GM23338 (cell line): ENCODE measurements around the gene TLR3.

Source experiments
- CREB1 ChIP-seq: fragments of 250-450 bp; sonication (Bioruptor Pico); IDR thresholded peaks from 2 replicates; pipeline ENCODE4 v1.5.0; 2020; ENCODE audit warnings: low read depth, mild to moderate bottlenecking, moderate library complexity
- CTCF ChIP-seq, 2 experiments: fragments of 200-600 bp in 1 of 2; sonication (generic) in 1 of 2; conservative IDR thresholded peaks; 2 replicates each; pipeline versions ENCODE4 v1.5.1 to v1.6.1; 2016 to 2017; ENCODE audit warnings: antibody characterized with exemption in 2 of 2, low read depth in 2 of 2, mild to moderate bottlenecking in 2 of 2, moderate library complexity in 1 of 2
- ETS1 ChIP-seq: IDR thresholded peaks from 2 replicates; pipeline ENCODE4 v1.6.1; 2016; ENCODE audit warnings: antibody characterized with exemption
- POLR2AphosphoS5 ChIP-seq: IDR thresholded peaks from 2 replicates; pipeline ENCODE4 v1.6.1; 2016; ENCODE audit warnings: antibody characterized with exemption, low read depth
- REST ChIP-seq: IDR thresholded peaks from one replicate; pipeline ENCODE4 v1.6.1; 2018; ENCODE audit warnings: antibody characterized with exemption; ENCODE audit not compliant: unreplicated experiment

- TF ChIP-seq CTCF (conservative IDR thresholded peaks at IDR 0.05; ENCODE audit: low read depth in 2 of 2) (peak; percentile 96), CREB1 (CRISPR knock-in tag) (no peak), REST (no peak), POLR2AphosphoS5 (no peak), ETS1 (no peak)
Observed at GRCh38 chr4:186021461-186022167, 47.3 kb upstream of the TLR3 start.
